Kasumi-1 (cell line): Measurements from ENCODE around the gene GKAP1.
"Not testable (repeated sequence)": the region's sequence is repeated elsewhere in the genome, so short reads cannot be mapped to it uniquely, and the experiment has no call there.

Experiments used
- DNase-seq, 2 experiments: peaks; one replicate each; lab custom pipeline; 2025; lab: John Stamatoyannopoulos, UW

GKAP1 gene

DNA sequence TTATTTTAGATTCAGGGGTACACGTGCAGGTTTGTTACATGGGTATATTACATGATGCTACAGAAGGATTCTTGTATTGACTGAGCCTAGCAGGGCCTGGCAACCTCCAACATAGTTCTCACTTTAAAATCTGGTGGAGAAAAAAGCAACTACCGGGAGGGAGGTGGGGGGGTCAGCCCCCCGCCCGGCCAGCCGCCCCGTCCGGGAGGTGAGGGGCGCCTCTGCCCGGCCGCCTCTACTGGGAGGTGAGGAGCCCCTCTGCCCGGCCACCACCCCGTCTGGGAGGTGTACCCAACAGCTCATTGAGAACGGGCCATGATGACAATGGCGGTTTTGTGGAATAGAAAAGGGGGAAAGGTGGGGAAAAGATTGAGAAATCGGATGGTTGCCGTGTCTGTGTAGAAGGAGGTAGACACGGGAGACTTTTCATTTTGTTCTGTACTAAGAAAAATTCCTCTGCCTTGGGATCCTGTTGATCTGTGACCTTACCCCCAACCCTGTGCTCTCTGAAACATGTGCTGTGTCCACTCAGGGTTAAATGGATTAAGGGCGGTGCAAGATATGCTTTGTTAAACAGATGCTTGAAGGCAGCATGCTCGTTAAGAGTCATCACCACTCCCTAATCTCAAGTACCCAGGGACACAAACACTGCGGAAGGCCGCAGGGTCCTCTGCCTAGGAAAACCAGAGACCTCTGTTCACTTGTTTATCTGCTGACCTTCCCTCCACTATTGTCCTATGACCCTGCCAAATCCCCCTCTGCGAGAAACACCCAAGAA lies 88.8 kb downstream of the GKAP1 start:
- not testable (repeated sequence) for DNase-seq

DNA sequence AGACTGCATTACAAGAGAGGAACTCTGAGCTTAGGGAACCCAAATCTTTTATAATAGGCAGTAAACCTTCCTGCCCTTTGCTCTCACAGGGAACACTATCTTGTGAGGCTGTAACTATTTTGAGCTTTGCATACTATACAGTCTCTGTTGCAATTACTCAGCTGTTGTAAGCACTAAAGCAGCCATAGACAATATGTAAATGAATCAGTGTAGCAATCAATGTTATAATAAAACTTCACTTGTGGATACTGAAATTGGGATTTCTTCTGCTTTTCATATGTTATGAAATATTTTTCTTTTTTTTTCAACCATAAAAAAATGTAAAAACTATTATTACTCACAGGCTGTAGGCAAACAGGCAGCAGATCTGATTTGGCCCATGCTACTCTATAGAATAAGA lies 93.1 kb downstream of the GKAP1 start:
- no peak for DNase-seq

DNA sequence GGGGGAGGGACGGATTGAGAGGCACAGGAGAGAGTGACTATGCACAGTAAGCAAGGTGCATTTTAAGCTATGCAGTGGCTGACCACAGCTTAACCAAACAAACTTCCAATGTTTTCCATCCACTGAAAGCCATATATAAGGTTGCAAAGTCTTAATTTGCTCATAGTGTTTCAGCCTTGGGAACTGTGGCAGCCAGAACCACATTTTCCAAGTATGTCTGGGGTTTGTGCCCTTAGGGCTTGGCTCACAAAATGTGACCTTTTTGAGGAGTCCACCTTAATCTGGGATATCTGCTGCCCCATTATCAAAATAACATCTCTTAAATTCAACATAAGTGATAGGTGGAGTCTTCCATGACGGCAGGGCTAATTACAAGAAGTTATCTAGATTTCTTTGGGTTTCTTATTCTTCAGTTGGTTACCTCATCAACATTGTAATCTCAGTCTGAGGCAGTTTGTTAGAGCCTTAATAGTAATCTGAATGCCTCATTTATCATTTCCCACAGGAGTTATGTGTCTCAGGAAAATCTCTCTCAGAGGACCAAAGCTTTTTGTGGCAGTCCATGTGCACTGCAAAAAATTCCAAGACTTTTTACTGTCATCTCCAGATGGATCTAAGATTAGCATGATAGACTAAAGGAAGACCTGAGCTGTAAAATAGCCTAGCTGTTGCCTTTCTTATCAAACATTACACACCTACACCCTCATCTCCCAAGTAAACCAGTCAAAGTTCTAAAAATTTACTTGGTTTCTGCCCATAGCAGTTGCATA lies 94.7 kb downstream of the GKAP1 start:
- DNase-seq = no peak

DNA sequence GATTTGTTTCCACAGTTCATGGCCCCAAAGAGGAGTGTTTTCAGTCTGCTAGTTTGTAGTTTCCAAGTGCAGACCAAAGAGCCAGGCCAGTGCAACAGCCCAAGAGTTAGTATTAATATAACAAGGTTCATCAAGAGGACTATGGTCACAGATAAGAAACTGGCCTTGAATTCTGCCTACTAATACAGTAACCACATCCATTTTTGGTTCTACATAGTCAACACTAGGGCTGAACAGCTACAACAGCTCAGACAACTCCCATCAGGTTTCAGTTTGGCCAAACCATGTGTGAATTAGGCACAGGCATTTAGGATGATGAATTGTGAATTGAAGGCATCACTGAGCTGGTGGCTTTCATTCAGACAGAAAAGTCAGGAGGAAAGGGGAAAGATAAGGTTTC lies 96.1 kb downstream of the GKAP1 start:
- DNase-seq = no peak

DNA sequence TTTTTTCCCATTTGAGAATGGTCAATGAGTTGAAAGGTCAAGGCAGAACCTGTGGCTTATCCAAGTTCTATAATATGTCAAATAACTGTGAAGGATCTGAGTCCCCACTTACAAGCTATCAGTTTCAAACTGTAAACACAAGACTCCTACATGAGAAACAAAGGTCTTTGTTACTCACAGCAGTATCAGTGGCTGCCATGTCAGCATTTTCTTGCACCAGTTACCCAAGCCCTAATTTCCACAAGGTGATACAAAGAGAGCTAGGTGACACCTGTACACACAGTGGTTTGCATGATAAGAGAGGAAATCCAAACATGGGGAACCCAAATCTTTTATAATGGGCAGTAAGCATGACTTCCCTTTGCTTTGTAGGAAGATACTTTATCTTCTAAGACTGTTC lies 101.8 kb downstream of the GKAP1 start:
- DNase-seq = no peak

DNA sequence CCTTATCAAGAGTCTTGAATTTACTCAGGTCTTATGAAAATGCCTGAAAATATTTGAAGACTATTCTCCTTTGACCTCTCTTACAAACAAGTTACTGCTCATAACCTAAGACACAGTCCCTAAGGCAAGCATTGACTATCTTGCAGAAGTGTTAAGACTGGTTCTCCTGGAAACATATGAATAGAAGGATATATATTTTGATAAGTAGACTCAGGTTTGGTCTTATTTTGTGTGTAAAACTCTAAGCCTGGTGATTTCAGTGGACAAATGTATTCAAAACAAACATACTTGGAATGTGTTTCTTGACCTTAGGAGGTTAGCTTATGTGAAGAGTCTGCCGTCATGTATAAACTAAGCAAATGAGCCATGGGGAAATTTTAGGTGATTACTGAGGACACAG lies 102.3 kb downstream of the GKAP1 start:
- no peak for DNase-seq

DNA sequence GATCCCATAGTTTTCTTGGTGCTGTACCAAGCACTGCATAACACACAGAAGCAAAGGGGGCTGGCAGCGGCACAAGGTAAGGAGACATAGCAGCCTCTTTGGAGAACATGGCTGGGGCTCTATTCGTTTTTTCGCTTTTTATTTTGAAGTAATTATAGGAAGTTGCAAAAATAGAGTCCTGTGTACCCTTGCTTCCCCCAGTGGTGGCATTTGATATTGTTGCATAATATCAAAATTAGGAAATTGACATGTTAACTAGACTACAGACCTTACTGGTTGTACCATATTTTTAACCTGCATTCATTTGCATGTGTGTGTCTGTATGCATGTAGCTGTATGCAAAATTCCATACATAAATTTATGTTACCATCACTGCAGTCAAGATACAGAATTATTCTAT lies 103.2 kb downstream of the GKAP1 start:
- peak; percentile 69 to 71 for DNase-seq

DNA sequence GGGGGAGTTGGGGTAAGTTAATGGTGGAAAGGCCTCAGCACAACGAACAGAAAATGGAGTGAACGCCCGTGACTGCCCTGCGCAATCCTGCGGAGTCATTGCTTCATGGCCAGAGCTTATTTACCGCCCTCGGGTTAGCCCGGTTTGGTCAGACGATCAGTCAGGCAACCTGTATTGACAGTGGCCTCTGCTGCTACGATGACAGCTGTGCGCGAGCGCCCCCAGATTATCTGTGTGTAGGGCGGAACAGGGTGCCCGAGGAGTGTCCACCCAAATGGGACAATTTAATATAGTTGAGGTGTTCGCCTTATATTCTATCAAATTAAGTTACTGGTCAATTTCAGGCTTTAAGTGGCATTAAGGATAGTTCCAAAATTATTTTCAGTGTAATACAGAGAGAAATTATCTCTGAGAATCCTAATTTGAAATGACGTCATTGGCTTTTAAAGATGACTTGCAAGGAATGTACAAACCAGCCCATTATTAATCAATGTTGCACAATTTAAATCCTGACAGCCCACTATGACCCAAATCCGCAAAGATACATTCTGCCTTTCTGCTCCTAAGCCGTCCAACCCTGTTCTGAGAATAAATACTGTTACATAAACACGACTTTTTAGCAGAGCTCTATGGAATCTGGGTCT lies 108.9 kb downstream of the GKAP1 start:
- peak; percentile 42 to 46 for DNase-seq

DNA sequence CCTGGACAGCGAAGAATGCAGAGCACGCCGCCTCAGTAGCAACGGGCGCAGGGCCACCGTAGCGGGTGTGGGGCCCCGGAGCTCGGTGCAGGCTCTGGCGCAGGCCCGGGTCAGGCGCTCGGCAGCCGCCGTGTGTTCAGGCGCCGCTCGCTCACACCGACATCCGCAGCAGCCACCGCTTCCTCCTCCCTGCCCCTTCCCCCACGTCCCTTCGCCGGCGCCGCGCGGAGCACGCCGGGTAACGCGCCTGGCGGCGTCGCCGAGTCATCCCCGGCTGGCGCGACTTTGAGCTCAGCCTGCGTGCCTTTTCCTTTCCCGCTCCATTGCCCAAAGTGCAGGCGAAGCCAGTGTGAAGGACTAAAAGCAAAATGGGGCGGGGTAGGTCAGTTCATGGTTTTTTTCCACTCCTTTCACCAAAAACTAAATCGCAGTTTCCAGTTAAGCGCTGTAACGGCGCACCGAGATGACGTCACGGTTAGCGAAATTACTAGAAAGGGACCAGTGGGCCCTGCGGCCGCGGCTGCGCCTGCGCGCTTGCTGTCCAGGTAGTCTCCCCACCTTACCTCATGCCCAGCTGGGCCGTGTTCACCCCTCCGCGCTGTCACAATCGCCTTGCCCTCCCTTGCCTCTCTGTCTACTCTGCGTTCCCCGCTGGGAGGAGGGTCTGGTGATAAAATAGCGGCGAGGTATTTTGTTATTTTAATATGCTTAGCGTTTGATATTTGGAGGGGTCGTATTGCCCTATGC lies 109.6 kb downstream of the GKAP1 start, which contains the start of gene UBQLN1:
UBQLN1 (minus strand) TSS at position 191 of the 747 bp plus-strand sequence. CDS start 279 bp downstream, outside the sequence.
- peak; percentile 81 to 85 for DNase-seq

DNA sequence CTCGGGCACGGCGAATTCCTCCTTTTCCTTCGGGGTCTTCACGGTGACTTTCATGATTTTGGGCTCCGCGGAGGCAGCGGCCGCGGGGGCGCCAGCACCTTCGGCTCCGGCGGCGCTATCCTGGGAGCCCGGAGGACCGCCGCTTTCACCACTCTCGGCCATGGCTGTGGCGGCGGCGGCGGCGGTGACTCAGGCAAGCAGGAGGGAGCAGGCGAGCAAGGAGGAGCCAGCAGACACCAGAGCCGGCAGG lies 110.1 kb downstream of the GKAP1 start:
- DNase-seq = peak in 1 of 2 experiments; percentile 62

DNA sequence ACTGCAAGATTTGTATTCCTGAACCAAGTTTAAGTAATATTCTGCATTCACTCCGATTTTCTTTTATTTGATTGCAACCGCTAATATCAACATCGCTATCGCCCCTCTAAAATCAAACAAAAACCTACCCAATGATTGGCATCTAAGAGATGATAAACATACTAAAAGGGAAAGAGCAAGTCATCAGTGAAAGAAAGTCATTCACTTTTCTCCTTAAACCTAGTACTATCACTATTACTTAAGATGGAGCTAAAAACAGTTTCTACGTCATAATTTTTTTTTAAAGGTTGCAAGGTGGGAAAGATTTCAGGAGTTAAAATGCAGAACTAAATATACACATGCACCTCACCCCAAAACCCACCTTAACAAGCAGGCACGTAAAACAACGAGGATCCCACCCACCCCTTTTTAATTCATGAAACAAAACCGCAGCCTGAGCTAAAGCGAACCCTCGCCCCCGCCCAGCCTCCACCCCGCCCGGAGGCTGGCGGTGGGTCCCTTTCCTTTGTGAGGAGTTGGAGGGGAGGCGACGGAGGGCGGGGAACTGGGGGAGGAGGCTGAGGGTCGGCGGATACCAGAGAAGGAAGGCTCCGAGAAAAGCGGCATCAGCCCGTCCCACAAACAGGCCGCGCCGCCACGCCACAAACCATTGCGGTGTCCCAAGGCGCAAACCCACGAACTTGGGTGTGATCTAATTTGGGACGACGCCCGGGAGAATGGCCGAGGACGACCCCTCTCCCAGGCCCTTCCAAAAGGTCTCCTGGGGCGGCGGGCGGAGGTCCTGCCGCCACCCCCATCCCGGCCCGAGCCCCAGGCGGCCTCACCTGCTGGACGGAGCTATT lies 110.7 kb downstream of the GKAP1 start:
- peak; percentile 46 to 49 for DNase-seq

DNA sequence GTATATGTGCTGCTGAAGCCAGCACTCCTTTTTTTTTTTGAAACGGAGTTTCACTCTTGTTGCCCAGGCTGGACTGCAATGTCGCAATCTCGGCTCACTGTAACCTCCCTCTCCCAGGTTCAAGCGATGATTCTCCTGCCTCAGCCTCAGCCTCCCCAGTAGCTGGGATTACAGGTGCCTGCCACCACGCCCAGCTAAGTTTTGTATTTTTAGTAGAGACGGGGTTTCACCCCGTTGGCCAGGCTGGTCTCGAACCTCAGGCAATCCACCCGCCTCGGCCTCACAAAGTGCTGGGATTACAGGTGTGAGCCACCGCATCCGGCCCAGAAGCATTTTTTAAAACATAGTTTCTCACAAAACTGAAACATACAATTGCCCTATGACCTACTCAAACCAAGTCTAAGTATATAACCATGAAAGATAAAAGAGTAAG lies 112.3 kb downstream of the GKAP1 start:
- not testable (repeated sequence) for DNase-seq

DNA sequence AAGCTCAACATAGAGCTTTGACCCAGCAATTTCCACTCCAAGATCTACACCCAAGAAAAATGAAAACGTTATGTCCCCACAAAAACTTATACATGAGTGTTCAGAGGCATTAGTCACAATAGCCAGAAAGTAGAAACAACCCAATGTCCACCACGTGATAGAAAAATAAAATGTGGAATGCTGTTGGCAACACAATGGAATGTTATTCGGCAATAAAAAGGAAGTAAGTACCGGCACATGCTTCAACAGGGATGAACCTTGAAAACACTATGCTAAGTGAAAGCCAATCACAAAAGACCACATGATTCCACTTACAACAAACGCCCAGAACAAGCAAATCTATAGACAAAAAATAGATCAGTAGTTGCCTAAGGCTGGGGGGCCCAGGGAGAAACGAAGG lies 115.8 kb downstream of the GKAP1 start:
- DNase-seq = no peak

DNA sequence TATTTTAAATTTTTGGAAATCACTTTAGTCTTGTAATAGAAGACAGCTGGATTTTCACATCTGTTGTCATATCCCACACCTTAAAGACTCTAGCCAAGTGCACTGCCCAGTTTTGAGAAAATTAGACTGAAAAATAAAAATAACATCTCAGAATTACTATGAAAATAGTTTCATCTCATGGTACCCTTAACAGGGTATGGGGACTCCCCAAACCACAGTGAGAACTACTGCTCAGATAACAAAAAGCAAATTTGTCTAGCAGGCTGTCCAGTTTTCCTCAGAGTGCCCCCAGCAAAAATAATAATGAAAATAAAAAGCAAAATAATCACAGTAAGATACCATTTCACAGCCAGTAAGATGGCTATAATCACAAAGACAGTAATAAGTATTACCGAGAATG lies 116.3 kb downstream of the GKAP1 start:
- no peak for DNase-seq

DNA sequence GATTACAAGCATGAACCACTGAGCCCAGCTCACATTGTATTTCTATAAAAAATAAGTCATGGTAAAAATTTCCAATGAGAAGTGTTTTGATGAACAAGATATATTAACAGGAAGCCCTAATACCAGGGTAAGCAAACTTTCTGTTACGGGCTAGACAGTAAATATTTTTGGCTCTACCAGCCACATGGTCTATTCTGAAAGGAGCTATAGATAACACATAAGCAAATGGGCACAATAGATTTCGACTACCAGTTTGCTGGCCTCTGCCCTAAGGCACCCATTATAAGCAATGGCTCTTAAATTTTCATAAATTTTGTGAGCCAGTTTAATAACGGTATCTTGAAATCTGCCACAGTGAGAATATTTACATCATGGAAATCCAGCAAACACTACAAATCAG lies 118.0 kb downstream of the GKAP1 start:
- no peak for DNase-seq

DNA sequence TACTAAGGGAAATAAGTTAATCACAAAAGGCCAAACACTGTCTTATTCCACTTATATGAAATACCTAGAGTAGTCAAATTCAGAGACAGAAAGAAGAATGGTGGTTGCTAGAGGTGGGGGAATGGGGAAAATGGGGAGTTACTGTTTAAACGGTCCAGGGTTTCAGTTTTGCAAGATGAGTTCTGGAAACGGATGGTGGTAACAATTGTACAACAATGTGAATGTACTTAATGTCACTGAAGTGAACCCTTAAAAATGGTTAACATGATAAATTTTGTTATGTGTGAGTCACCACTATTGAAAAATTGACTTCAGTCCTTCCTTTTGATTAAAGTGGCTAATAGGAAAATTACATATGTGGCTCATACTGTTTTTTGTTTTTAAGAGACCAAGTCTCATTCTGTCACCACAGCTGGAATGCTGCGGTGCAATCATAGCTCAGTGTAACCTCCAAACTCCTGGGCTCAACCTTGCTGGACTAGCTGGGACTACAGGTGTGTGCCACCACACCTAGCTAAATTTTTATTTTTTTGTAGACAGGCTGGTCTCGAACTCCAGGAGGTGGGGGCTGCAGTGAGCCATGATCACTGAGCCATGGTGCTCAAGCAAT lies 118.5 kb downstream of the GKAP1 start:
- no peak for DNase-seq

DNA sequence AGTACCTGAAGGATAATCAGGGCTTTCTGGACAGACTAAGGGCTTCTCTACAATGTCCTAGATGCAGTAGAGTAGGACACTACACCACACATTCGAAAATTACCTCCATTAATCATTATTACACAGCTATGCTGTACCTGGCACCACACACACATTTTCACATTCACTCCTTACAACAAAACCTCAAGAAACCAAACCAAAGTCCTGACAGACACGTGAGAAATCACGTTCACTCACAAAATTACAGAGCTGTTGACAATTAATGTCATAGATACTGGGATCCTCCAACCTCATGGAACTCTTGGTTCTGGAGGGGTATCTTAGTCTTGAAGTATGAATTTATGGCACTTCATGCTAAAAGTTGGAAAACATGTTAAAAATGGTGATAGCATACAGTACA lies 126.1 kb downstream of the GKAP1 start:
- no peak for DNase-seq
